SK-N-SH treated with all-trans-retinoic acid at 6 μM for 48 hours (cell line): ENCODE results near the gene ATXN7.

Experiments
- ATAC-seq: fragments of 200-7000 bp; cut with Tn5 transposase; 3 replicates; pipeline ENCODE4 v1.9.1; 2020; ENCODE audit warnings: mild to moderate bottlenecking, moderate library complexity
- ARNTL ChIP-seq: fragments of 450-650 bp; formaldehyde crosslinking; IDR thresholded peaks from 2 replicates; pipeline ENCODE4 v1.5.0; 2020; ENCODE audit warnings: low read depth, mild to moderate bottlenecking, moderate library complexity, borderline replicate concordance
- BACH2 ChIP-seq: fragments of 250-450 bp; sonication (Bioruptor Pico); IDR thresholded peaks from 2 replicates; pipeline ENCODE4 v1.9.0; 2021; ENCODE audit warnings: mild to moderate bottlenecking, borderline replicate concordance
- ESRRG ChIP-seq: fragments of 250-450 bp; sonication (Bioruptor Pico); IDR thresholded peaks from 2 replicates; pipeline ENCODE4 v1.6.1; 2021; ENCODE audit warnings: mild to moderate bottlenecking
- GLIS3 ChIP-seq: fragments of 250-450 bp; sonication (Bioruptor Pico); IDR thresholded peaks from 2 replicates; pipeline ENCODE4 v1.5.0; 2020; ENCODE audit warnings: mild to moderate bottlenecking, moderate library complexity
- ISL1 ChIP-seq: fragments of 250-450 bp; sonication (Bioruptor Pico); IDR thresholded peaks from 2 replicates; pipeline ENCODE4 v2.1.2; 2022; ENCODE audit warnings: mild to moderate bottlenecking, moderate library complexity
- OSR1 ChIP-seq: fragments of 250-450 bp; sonication (Bioruptor Pico); IDR thresholded peaks from 2 replicates; pipeline ENCODE4 v1.8.0; 2022; ENCODE audit warnings: moderate library complexity, mild to moderate bottlenecking, inconsistent platforms
- RARB ChIP-seq: fragments of 250-450 bp; sonication (Bioruptor Pico); IDR thresholded peaks from 2 replicates; pipeline ENCODE4 v1.8.0; 2021; ENCODE audit warnings: mild to moderate bottlenecking, moderate library complexity
- SNAI2 ChIP-seq: fragments of 250-450 bp; sonication (Bioruptor Pico); IDR thresholded peaks from 2 replicates; pipeline ENCODE4 v1.5.0; 2020; ENCODE audit warnings: mild to moderate bottlenecking, moderate library complexity
- TCF4 ChIP-seq: fragments of 250-450 bp; sonication (Bioruptor Pico); IDR thresholded peaks from 2 replicates; pipeline ENCODE4 v1.8.0; 2021; ENCODE audit warnings: mild to moderate bottlenecking, moderate library complexity, borderline replicate concordance
- TOX ChIP-seq: fragments of 250-450 bp; sonication (Bioruptor Pico); IDR thresholded peaks from 2 replicates; pipeline ENCODE4 v1.8.0; 2021; ENCODE audit warnings: mild to moderate bottlenecking, moderate library complexity, borderline replicate concordance
- ZFP3 ChIP-seq: fragments of 250-450 bp; sonication (Bioruptor Pico); IDR thresholded peaks from 2 replicates; pipeline ENCODE4 v1.5.0; 2020; ENCODE audit warnings: mild to moderate bottlenecking, moderate library complexity
- ZFP30 ChIP-seq: fragments of 450-650 bp; formaldehyde crosslinking; IDR thresholded peaks from 2 replicates; pipeline ENCODE4 v1.5.0; 2022; ENCODE audit warnings: mild to moderate bottlenecking, moderate library complexity
- ZNF565 ChIP-seq: fragments of 450-650 bp; formaldehyde crosslinking; conservative IDR thresholded peaks from 2 replicates; pipeline ENCODE4 v1.5.0; 2020; ENCODE audit warnings: low read depth, mild to moderate bottlenecking, moderate library complexity
- ZNF8 ChIP-seq: fragments of 450-650 bp; formaldehyde crosslinking; IDR thresholded peaks from 2 replicates; pipeline ENCODE4 v1.5.0; 2020; ENCODE audit warnings: mild to moderate bottlenecking, moderate library complexity
- TF ChIP-seq, protein P1 (sequence below): fragments of 250-450 bp; sonication (Bioruptor Pico); IDR thresholded peaks from 2 replicates; pipeline ENCODE4 v1.8.0; 2021; ENCODE audit warnings: low read depth, mild to moderate bottlenecking, moderate library complexity, borderline replicate concordance
- TF ChIP-seq, protein P2 (sequence below): fragments of 250-450 bp; sonication (Bioruptor Pico); IDR thresholded peaks from 2 replicates; pipeline ENCODE4 v1.8.0; 2020; ENCODE audit warnings: mild to moderate bottlenecking, moderate library complexity, borderline replicate concordance
- TF ChIP-seq, protein P3 (sequence below): fragments of 250-450 bp; sonication (Bioruptor Pico); IDR thresholded peaks from 2 replicates; pipeline ENCODE4 v1.5.1; 2020; ENCODE audit warnings: low read depth, mild to moderate bottlenecking, moderate library complexity
- TF ChIP-seq, protein P4 (sequence below): fragments of 250-450 bp; sonication (Bioruptor Pico); IDR thresholded peaks from 2 replicates; pipeline ENCODE4 v1.5.0; 2020; ENCODE audit warnings: mild to moderate bottlenecking, moderate library complexity
- TF ChIP-seq, protein P5 (sequence below): fragments of 250-450 bp; sonication (Bioruptor Pico); IDR thresholded peaks from 2 replicates; pipeline ENCODE4 v1.5.1; 2021; ENCODE audit warnings: mild to moderate bottlenecking, moderate library complexity

ATXN7 gene

DNA sequence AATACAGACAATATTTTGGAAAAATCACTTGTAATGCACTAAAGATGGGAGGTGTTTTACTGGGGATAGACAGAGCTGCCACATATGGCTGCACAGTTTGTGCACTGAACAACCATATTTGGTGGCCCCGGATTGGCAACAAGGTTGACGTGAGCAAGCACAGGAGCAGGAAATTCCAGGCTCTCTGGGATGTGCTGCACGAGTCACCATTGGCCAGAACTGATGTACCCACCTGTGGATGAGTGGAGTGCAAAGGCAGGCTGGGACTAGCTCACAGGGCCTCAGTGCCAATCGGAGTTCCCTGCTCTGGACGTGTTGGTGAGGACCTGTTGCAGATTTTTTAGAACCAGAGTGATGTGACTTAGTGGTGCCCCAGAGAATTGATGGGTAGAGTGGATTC is 90.5 kb downstream of the ATXN7 start:
- TF ChIP-seq, protein P1, sequence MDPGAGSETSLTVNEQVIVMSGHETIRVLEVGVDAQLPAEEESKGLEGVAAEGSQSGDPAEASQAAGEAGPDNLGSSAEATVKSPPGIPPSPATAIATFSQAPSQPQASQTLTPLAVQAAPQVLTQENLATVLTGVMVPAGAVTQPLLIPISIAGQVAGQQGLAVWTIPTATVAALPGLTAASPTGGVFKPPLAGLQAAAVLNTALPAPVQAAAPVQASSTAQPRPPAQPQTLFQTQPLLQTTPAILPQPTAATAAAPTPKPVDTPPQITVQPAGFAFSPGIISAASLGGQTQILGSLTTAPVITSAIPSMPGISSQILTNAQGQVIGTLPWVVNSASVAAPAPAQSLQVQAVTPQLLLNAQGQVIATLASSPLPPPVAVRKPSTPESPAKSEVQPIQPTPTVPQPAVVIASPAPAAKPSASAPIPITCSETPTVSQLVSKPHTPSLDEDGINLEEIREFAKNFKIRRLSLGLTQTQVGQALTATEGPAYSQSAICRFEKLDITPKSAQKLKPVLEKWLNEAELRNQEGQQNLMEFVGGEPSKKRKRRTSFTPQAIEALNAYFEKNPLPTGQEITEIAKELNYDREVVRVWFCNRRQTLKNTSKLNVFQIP (CRISPR knock-in tag): no peak
- TF ChIP-seq ESRRG (CRISPR knock-in tag) (no peak), TCF4 (CRISPR knock-in tag) (no peak), TOX (CRISPR knock-in tag) (no peak), ISL1 (no peak), BACH2 (CRISPR knock-in tag) (no peak), ZNF8 (CRISPR knock-in tag) (no peak), GLIS3 (CRISPR knock-in tag) (no peak), RARB (CRISPR knock-in tag) (no peak), SNAI2 (CRISPR knock-in tag) (no peak), OSR1 (CRISPR knock-in tag) (no peak), ZFP3 (CRISPR knock-in tag) (no peak)
- TF ChIP-seq, protein P2, sequence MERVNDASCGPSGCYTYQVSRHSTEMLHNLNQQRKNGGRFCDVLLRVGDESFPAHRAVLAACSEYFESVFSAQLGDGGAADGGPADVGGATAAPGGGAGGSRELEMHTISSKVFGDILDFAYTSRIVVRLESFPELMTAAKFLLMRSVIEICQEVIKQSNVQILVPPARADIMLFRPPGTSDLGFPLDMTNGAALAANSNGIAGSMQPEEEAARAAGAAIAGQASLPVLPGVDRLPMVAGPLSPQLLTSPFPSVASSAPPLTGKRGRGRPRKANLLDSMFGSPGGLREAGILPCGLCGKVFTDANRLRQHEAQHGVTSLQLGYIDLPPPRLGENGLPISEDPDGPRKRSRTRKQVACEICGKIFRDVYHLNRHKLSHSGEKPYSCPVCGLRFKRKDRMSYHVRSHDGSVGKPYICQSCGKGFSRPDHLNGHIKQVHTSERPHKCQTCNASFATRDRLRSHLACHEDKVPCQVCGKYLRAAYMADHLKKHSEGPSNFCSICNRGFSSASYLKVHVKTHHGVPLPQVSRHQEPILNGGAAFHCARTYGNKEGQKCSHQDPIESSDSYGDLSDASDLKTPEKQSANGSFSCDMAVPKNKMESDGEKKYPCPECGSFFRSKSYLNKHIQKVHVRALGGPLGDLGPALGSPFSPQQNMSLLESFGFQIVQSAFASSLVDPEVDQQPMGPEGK (CRISPR knock-in tag): no peak
- TF ChIP-seq, protein P3, sequence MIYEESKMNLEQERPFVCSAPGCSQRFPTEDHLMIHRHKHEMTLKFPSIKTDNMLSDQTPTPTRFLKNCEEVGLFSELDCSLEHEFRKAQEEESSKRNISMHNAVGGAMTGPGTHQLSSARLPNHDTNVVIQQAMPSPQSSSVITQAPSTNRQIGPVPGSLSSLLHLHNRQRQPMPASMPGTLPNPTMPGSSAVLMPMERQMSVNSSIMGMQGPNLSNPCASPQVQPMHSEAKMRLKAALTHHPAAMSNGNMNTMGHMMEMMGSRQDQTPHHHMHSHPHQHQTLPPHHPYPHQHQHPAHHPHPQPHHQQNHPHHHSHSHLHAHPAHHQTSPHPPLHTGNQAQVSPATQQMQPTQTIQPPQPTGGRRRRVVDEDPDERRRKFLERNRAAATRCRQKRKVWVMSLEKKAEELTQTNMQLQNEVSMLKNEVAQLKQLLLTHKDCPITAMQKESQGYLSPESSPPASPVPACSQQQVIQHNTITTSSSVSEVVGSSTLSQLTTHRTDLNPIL (CRISPR knock-in tag): no peak
- TF ChIP-seq, protein P4, sequence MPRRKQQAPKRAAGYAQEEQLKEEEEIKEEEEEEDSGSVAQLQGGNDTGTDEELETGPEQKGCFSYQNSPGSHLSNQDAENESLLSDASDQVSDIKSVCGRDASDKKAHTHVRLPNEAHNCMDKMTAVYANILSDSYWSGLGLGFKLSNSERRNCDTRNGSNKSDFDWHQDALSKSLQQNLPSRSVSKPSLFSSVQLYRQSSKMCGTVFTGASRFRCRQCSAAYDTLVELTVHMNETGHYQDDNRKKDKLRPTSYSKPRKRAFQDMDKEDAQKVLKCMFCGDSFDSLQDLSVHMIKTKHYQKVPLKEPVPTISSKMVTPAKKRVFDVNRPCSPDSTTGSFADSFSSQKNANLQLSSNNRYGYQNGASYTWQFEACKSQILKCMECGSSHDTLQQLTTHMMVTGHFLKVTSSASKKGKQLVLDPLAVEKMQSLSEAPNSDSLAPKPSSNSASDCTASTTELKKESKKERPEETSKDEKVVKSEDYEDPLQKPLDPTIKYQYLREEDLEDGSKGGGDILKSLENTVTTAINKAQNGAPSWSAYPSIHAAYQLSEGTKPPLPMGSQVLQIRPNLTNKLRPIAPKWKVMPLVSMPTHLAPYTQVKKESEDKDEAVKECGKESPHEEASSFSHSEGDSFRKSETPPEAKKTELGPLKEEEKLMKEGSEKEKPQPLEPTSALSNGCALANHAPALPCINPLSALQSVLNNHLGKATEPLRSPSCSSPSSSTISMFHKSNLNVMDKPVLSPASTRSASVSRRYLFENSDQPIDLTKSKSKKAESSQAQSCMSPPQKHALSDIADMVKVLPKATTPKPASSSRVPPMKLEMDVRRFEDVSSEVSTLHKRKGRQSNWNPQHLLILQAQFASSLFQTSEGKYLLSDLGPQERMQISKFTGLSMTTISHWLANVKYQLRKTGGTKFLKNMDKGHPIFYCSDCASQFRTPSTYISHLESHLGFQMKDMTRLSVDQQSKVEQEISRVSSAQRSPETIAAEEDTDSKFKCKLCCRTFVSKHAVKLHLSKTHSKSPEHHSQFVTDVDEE: no peak
- TF ChIP-seq, protein P5, sequence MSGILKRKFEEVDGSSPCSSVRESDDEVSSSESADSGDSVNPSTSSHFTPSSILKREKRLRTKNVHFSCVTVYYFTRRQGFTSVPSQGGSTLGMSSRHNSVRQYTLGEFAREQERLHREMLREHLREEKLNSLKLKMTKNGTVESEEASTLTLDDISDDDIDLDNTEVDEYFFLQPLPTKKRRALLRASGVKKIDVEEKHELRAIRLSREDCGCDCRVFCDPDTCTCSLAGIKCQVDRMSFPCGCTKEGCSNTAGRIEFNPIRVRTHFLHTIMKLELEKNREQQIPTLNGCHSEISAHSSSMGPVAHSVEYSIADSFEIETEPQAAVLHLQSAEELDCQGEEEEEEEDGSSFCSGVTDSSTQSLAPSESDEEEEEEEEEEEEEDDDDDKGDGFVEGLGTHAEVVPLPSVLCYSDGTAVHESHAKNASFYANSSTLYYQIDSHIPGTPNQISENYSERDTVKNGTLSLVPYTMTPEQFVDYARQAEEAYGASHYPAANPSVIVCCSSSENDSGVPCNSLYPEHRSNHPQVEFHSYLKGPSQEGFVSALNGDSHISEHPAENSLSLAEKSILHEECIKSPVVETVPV (CRISPR knock-in tag): no peak
- ATAC-seq: no peak

DNA sequence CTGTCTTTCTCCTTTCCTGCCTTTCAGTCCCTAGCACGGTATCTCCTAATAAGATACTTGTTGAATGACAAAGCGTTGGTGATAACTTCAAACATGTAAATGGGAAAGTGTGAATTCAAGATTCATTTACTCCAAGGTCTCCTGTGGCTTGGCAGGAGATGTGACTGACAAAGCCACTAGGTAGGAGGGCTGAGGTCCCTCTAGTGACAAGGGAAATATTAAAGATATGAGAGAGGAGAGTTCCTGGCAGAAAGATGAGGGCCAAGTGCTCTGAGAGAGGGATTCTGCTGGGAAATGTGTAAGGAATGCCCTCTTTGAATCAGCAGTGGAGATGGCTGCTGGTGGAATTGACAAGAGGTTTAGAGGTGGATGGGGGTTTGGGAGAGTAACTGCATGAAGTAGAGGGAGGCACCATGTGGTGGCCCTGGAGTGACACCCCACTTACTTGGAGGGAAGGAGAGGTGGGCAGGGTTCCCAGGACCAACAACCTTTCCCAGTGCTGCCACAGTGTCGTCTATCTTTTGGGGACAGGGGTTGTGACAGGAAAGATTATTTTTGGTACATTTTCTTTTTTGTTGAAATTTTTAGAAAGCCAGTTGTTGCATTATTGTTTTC is 91.5 kb downstream of the ATXN7 start:
- TF ChIP-seq RARB (CRISPR knock-in tag) (no peak), ZFP30 (CRISPR knock-in tag) (no peak), ZNF565 (no peak), ZFP3 (CRISPR knock-in tag) (no peak), ARNTL (no peak)
- TF ChIP-seq, protein P4: no peak
- no peak for ATAC-seq
